HG03442 (cell line): ENCODE data around the gene ZNF778.
"Not testable (repeated sequence)": the region's sequence is repeated elsewhere in the genome, so short reads cannot be mapped to it uniquely, and the experiment has no call there.

Experiments used
- ATAC-seq: cut with Tn5 transposase; IDR thresholded peaks from one replicate; pipeline ENCODE4 v1.9.1; 2021; ENCODE audit warnings: mild to moderate bottlenecking, moderate library complexity; ENCODE audit not compliant: unreplicated experiment

ZNF778 gene

DNA sequence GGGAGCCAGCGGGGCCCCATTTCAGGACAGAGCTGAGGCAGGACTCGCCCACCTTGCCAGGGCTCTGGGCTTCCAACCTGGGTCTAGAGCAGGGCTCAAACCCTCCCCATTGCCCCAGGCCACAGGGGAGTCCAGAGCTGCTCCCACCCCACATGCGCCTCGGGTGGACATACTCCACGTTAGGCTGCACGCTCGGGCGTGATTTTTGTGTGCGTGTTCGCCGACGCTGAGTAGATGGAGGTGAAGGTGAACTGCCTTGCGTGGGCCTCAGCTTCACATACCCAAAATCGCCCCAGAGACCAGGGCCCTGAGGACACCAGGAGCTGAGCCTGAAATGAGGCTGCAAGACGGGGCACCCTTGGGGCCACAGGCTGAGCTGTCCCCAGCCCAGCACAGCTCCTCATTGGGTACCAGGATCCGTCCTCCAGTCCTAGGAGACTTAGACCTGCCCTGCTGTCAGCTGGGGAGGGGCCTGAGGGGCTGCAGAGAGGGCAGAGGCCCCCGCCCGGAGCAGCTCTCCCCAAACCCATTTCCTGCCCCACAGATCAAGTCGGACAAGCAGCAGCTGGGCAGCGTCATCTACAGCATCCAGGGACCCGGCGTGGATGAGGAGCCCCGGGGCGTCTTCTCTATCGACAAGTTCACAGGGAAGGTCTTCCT lies 37.7 kb upstream of the ZNF778 start:
- no peak for ATAC-seq

DNA sequence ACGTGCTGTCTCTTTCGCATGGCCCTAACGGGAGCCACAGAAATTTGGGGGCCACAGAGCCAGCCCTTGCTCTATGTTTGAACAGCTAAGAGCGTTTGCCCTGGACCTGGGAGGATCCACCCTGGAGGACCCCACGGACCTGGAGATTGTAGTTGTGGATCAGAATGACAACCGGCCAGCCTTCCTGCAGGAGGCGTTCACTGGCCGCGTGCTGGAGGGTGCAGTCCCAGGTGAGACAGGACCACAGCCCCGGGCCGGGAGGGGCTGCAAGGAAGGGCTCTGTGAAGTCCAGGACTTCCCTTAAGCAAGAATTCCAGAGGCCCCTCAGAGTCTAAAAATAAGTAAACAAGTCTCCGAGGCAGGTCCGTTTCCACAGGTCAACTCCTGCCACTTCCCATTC lies 34.0 kb upstream of the ZNF778 start:
- no peak for ATAC-seq

DNA sequence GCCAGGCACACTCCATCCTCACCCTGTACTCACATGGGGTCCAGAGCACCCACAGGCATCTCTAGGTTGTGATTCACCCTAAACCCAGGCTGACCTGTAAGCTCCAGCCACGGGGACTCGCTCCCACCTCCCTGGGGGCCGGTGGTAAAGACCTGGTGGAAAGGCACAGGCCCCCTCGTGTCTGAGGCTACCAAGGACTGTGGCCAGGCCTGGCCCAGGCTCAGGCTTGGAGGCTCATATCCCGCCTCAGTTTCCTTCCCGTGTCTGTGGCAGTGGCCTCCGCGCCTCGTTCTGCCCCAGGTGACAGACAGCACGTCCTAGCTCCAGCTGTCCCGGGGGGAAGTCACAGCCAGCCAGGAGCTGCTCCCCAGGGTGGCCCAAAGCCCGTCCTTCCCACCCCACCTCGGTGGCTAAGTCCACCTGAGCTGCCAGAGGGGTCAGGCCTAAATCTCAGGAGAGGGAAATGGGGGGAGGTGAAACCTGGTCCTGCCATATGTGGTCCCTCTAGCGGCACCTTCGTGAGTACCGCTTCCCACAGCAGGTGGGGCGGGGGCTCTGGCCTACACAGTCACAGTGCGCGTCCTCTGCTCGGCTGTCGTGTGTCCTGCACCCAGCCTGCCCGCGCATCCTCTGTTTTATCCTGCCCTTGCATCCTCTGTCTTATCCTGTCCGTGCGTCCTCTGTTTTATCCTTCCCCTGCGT lies 33.4 kb upstream of the ZNF778 start:
- ATAC-seq, result no peak

DNA sequence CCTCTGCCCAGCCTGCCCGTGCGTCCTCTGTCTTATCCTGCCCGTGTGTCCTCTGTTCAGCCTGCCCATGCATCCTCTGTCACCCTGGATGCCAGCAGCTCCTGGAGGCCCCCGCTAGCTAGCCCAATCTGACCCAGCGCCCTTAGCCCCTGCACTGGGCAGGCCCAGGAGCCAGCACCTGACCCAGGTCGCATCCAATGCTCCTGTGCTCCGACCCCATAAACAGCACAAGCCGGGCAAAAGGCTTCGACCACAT lies 32.9 kb upstream of the ZNF778 start:
- ATAC-seq, result no peak

DNA sequence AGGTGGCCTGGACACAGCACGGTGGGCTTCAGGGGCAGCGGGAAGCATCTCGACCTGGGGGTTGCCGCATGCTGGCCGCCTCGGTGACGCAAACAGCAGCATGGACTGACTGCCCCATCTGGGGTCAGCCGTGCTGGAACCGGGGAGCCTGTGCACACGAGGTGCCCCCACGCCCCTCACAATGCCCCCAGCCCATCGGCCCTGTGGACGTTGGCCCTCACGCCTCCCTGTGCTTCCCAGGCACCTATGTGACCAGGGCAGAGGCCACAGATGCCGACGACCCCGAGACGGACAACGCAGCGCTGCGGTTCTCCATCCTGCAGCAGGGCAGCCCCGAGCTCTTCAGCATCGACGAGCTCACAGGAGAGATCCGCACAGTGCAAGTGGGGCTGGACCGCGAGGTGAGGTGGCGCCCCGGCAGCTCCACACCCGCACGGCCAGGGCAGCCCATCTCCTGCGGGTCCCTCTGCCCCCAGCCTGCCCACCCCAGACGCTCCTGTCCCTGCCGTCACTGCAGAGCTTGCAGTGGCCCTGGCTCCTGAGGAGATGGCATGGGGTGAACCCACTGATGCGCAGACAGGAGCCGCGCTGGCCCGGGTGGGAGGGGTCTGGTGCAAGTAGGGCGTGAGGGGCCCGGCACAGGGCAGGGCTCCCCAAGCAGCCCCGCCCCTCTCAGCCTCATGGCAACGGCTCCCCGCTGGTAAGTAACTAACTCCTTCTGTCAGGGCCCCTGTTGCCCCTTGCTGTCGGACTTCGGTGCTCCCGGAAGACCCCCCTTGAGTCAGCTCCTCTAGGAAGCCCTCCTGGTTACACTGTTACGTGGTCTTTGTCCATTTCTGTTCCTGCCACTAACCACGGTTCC lies 32.3 kb upstream of the ZNF778 start:
- ATAC-seq, result no peak

DNA sequence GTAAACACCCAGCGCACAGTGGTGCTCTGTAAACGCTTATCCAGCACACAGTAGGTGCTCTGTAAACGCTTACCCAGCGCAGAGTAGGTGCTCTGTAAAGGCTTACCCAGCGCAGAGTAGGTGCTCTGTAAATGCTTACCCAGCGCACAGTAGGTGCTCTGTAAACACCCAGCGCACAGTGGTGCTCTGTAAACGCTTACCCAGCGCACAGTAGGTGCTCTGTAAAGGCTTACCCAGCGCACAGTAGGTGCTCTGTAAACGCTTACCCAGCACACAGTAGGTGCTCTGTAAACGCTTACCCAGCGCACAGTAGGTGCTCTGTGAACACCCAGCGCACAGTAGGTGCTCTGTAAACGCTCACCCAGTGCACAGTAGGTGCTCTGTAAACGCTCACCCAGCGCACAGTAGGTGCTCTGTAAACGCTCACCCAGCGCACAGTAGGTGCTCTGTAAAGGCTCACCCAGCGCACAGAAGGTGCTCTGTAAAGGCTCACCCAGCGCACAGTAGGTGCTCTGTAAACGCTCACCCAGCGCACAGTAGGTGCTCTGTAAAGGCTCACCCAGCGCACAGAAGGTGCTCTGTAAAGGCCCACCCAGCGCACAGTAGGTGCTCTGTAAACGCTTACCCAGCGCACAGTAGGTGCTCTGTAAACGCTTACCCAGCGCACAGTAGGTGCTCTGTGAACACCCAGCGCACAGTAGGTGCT lies 31.5 kb upstream of the ZNF778 start:
- ATAC-seq, result not testable (repeated sequence)

DNA sequence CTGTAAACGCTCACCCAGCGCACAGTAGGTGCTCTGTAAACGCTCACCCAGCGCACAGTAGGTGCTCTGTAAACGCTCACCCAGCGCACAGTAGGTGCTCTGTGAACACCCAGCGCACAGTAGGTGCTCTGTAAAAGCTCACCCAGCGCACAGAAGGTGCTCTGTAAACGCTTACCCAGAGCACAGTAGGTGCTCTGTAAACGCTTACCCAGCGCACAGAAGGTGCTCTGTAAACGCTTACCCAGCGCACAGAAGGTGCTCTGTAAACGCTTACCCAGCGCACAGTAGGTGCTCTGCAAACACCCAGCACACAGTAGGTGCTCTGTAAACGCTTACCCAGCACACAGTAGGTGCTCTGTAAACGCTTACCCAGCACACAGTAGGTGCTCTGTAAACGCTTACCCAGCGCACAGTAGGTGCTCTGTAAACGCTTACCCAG lies 30.9 kb upstream of the ZNF778 start:
- ATAC-seq, result not testable (repeated sequence)

DNA sequence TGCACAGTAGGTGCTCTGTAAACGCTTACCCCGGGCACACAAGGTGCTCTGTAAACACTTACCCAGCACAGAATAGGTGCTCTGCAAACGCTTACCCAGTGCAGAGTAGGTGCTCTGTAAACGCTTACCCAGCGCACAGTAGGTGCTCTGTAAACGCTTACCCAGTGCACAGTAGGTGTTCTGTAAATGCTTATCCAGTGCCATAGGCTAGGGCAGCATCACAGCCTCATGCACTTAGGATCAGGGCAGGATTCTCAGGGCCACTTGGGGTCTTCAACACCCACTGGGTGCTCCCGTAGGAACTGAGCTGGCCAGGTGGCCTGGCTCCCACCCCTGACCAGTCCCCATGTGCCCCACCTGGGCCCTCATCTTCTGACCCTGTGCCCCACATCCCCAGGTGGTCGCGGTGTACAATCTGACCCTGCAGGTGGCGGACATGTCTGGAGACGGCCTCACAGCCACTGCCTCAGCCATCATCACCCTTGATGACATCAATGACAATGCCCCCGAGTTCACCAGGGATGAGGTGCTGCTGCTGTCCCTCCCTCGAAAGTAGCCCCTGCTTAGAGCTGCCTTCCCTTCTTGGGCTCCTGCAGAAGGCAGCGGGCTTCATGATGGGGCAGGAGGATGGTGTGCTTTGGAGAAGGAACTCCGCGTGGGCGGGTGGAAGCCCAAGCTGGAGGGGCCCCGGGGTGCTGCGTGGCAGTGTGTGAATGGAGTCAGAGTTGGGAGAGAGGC lies 30.3 kb upstream of the ZNF778 start:
- ATAC-seq, result no peak

DNA sequence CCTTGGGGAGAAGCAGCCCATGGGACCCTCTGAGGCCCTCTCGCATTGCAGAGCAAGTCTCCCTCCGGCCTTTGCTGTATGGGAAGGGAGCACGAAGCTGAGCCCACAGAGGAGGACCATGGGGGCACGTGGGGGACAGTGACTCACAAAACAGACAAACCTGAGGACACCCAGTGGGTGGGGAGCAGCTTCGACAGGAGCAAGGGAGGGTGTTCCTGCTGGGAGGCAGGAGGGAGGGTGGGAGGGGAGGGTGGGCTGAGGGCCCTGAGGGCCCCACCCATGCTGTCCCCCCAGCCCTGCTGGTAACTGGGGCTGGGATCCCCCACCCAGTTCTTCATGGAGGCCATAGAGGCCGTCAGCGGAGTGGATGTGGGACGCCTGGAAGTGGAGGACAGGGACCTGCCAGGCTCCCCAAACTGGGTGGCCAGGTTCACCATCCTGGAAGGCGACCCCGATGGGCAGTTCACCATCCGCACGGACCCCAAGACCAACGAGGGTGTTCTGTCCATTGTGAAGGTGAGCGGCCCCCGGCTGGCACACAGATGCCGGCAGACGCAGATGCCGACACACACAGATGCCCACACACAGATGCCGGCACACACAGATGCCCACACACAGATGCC lies 29.6 kb upstream of the ZNF778 start:
- ATAC-seq, result no peak

DNA sequence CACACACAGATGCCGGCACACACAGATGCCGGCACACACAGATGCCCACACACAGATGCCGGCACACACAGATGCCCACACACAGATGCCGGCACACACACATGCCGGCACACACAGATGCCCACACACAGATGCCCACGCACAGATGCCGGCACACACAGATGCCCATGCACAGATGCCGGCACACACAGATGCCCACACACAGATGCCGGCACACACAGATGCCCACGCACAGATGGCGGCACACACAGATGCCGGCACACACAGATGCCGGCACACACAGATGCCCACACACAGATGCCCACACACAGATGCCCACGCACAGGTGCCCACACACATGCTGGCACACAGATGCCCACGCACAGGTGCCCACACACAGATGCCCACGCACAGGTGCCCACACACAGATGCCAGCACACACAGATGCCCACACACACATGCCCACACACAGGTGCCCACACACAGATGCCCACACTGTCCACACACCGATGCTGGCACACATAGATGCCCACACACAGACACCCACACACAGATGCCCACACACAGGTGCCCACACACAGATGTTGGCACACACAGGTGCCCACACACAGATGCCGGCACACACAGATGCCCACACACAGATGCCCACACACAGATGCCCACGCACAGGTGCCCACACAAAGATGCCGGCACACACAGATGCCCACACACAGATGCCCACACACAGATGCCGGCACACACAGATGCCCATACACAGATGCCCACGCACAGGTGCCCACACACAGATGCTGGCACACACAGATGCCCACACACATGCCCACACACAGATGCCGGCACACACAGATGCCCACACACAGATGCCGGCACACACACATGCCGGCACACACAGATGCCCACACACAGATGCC lies 28.8 kb upstream of the ZNF778 start:
- not testable (repeated sequence) for ATAC-seq

DNA sequence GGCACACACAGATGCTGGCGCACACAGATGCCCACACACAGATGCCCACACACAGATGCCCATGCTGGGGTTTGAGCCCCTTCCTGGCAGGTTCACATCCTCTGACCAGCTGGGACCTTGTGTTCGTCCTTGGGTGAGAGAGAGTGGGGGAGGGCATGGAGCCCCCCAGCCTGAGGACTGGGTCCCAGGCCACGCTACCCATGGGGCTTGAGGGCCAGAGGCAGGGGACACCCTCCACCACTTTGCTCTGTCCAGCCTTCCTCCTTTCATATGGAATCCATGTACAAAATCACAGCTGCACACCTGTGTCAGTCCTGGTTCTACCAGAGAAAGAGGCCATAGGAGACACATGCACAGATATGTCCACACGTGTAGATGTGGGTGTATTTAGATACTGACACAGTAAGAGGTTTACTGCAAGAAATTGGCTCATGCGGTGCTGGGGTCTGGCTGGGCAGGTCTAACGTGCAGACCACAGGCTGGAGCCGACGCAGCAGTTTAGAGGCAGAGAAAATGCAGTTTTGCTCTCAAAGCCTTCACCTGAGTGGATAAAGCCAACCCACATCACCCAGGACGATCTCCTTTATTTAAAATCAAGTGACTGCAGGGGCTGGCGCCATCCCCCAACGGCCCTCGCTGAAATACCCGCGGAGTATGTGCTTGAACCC lies 28.0 kb upstream of the ZNF778 start:
- no peak for ATAC-seq

DNA sequence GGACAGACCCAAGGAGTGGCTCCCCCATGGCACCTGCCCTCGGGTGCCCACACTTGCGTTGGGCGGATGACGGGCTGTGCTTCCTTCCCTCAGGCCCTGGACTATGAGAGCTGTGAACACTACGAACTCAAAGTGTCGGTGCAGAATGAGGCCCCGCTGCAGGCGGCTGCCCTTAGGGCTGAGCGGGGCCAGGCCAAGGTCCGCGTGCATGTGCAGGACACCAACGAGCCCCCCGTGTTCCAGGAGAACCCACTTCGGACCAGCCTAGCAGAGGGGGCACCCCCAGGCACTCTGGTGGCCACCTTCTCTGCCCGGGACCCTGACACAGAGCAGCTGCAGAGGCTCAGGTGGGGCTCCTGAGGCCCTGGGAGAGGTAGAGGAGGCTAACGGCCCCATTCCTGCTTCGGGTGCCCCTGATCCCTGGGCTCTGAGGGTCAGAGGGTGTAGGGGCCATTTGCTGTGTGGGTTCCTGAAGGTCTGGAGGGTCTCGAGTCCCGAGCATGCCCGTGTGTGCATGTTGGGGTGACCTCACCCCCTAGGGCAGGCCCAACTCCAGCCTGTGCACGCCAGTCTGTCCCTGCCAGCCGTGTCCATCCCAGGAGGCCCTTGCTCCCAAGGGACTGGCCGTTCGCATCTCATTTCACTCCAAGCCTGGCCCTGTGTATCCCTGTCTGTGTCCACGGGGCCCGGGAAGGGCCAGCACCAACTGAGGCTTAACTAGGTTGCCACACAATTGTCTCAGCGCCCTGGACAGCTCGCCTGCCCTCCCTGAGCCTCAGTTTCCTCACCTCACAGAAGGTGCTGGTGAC lies 27.1 kb upstream of the ZNF778 start:
- ATAC-seq, result no peak

DNA sequence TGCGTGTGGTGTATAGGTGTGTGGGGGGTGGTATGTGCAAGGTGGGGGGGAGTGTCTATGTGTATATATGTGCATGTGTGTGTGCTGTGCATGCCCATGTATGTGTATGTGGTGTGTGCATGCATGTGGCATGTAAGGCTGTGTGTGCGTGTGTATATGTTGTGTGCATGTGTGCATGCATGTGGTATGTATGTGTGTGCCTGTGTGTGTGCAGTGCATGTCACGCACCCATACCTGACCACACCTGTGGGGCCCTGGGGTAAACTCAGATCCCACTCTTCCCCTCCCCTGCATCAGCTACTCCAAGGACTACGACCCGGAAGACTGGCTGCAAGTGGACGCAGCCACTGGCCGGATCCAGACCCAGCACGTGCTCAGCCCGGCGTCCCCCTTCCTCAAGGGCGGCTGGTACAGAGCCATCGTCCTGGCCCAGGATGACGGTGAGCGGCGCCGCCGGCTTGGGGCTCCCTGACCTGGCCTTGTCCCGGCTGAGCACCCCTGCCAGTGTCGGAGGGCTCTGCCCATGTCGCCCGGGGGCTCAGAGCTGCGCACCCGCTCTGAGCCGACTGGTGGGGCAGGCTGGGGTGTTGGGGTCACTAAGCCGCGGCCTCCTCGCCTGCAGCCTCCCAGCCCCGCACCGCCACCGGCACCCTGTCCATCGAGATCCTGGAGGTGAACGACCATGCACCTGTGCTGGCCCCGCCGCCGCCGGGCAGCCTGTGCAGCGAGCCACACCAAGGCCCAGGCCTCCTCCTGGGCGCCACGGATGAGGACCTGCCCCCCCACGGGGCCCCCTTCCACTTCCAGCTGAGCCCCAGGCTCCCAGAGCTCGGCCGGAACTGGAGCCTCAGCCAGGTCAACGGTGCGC lies 26.2 kb upstream of the ZNF778 start:
- no peak for ATAC-seq

DNA sequence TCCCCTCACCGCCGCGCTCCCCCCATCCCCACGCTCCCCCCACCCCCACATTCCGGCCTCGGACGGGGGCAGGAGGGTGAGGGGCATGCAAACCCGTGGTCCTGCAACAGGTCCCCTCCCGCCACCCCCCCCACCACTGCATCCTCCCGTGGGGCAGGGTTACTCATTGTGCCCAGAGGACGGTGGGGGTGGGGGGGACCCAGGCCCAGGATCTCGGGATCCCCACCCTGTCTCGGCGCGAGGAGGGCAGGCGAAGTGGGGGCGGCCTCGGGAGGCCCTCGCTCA lies 25.7 kb upstream of the ZNF778 start:
- no peak for ATAC-seq

DNA sequence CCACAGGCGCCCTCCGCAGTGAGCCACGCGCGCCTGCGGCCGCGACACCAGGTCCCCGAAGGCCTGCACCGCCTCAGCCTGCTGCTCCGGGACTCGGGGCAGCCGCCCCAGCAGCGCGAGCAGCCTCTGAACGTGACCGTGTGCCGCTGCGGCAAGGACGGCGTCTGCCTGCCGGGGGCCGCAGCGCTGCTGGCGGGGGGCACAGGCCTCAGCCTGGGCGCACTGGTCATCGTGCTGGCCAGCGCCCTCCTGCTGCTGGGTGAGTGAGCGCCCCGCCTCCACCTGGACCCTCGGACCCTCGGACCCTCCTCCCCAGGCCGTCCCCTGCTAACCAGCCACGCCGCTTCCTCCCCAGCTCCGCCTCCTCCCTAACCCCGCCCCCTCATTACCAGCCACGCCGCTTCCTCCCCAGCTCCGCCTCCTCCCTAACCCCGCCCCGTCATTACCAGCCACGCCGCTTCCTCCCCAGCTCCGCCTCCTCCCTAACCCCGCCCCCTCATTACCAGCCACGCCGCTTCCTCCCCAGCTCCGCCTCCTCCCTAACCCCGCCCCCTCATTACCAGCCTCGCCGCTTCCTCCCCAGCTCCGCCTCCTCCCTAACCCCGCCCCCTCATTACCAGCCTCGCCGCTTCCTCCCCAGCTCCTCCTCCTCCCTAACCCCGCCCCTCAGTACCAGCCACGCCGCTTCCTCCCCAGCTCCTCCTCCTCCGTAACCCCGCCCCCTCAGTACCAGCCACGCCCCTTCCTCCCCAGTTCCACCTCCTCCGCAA lies 25.1 kb upstream of the ZNF778 start:
- ATAC-seq, result not testable (repeated sequence)

DNA sequence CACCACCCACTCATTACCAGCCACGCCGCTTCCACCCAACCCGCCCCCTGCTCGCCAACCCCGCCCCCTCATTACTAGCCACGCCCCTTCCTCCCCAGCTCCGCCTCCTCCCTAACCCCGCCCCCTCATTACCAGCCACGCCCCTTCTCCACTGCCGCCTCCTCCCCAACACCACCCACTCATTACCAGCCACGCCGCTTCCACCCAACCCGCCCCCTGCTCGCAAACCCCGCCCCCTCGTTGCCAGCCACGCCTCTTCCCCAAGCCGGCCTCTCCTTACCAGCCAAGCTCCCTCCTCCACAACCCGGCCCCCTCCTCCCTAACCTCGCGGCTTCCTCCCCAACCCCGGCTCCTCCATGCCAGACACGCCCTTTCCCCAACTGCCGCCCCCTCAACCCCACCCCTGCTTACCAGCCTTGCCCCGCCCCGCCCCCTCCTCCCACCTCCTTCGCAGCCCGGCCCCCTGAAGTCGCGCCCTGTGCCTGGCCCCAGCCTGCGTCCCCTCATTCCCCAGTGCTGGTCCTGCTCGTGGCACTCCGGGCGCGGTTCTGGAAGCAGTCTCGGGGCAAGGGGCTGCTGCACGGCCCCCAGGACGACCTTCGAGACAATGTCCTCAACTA lies 24.4 kb upstream of the ZNF778 start:
- ATAC-seq, result no peak
